Fibroblast of skin of left biceps (primary cell): ENCODE measurements around the gene MIS18BP1.
"Not testable (repeated sequence)": the region's sequence is repeated elsewhere in the genome, so short reads cannot be mapped to it uniquely, and the experiment has no call there.

Source experiments
- DNase-seq, 2 experiments: peaks; one replicate each; pipeline ENCODE4 v3.0.0-alpha.2; 2013; ENCODE audit warnings: low read depth in 2 of 2

The MIS18BP1 gene

DNA sequence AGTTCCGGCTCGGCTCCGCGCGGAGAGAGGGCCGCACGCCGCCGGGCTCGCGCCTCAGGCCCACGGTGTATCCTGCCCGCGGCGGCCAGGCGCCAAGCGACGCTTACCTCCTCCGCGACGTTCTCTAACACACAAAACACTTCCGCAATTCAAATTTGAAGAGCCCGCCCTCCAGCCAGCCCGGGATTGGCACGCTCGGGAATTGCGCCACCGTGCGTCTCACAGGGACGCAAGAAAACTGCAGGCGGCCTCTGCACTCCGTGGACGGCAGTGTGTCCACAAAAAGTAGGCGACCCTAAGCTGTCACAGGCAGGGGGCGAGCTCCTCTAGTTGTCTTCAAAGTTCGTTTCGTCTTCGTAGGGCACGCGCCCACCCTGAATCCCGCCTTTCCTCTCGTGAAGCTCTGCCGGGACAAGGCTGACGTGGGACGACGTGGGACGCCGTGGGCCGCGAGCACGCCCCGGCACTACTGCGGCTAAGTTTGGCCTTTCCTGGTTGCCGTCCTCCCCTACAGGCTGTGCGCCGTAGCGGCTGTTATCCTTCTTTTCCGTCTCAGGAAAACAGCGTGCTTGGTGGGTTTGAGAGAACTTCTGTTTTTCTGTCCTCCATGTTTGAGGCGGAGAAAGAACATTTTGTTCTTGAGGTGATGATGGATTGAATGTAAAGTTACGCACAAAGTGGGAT, at the start of gene MIS18BP1:
TSS of gene MIS18BP1 (minus strand) at position 133 of the 684 bp plus-strand sequence. CDS start 5,916 bp downstream, outside the sequence.
- peak; percentile 91 to 93 for DNase-seq

DNA sequence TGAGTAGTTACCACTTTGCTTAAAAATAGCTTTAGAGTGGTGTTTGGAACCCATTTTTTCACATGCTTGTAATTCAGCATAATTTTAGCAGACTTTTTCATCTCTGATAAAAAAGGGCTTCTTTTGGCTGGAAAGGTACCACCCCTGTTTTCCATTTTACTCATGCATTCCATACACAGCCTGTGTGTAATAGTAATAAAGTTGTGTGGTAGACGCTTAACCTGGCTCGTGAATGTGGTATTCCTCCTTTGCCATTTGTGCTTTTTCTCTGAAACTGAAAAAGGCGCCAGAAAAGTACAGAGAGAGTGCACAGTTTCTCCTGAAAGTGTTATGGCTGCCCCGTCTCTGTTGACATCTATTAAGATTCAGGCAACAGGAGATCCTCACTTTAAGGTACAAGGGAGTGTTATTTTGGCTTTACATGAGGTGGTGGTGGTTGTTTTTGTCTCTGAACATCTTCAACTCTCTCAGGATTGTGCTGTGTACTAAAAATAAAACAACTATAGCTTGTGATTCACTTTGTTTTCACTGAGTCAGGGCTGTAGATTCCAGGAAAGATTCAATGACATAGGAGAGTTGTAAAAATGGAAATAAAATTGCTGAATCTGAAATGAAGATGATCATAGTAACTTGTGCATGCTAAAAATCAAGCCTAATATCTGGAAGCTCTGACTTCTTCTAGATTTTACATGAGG, 45.6 kb upstream of the MIS18BP1 start:
- no peak for DNase-seq

- not testable (repeated sequence) for DNase-seq
These were observed 41.8 kb upstream of the MIS18BP1 start for GRCh38 chr14:45294796-45295195.

GRCh38 chr14:45290547-45290946, 37.5 kb upstream of the MIS18BP1 start:
- no peak for DNase-seq

- no peak for DNase-seq
These were observed 34.6 kb upstream of the MIS18BP1 start for GRCh38 chr14:45287610-45288009.

- DNase-seq = no peak
These were observed 31.8 kb upstream of the MIS18BP1 start for GRCh38 chr14:45284802-45285201.

DNA sequence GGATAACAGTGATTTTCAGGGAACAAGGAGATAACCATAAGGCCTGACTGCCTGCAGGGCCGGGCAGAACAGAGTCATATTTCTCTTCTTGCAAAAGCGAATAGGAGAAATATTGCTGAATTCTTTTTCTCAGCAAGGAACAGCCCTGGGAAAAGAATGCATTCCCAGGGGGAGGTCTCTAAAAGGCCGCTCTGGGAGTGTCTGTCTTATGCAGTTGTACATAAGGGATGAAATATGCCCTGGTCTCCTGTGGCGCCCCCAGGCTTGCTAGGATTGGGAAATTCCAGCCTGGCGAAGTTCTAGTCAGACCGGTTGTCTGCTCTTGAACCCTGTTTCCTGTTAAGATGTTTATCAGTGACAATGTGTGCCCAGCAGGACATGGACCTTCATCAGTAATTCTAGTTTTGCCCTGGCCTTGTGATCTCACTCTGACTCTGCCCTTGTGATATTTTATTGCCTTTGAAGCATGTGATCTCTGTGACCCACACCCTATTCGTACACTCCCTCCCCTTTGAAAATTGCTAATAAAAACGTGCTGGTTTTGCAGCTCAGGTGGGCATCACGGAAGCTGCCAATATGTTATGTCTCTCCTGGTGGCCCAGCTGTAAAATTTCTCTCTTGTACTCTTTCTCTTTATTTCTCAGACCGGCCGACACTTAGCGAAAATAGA, 28.9 kb upstream of the MIS18BP1 start:
- DNase-seq = not testable (repeated sequence)

GRCh38 chr14:45271858-45272537, 19.0 kb upstream of the MIS18BP1 start:
- DNase-seq = no peak

GRCh38 chr14:45270031-45270430, 17.0 kb upstream of the MIS18BP1 start:
- no peak for DNase-seq

DNA sequence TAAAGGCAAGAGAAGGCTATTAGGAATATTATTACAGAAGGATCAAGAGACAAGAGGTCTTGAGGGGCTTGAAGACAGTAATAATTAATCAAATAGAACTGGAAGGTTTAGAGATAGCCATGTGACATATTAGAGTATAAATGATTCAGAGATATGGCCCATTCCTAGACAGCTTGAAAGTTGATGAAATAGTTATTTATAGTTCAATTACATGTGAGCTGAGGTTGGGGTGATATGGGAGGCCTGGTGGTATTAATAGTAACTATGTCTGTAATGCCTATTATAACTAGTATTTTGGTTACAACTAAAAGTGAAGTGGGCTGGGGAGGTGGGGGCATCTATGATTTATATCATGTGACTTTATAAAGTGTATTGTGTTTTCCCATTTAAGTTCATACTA, 14.1 kb upstream of the MIS18BP1 start:
- no peak for DNase-seq

DNA sequence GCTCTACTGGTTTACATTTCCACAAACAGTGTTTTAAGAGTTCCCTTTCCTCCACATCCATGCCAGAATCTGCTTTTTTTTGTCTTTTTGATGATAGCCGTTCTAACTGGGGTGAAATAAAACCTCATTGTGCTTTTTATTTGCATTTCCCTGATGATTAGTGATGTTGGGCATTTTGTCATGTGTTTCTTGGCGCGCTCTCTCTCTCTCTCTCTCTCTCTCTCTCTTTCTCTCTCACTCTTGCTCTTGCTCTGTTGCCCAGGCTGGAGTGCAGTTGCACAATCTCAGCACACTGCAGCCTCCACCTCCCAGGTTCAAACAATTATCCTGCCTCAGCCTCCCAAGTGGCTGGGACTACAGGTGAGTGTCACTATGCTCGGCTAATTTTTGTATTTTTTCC, 9.6 kb upstream of the MIS18BP1 start:
- DNase-seq = no peak

- no peak for DNase-seq
These were observed 8.2 kb upstream of the MIS18BP1 start for GRCh38 chr14:45261209-45261608.

DNA sequence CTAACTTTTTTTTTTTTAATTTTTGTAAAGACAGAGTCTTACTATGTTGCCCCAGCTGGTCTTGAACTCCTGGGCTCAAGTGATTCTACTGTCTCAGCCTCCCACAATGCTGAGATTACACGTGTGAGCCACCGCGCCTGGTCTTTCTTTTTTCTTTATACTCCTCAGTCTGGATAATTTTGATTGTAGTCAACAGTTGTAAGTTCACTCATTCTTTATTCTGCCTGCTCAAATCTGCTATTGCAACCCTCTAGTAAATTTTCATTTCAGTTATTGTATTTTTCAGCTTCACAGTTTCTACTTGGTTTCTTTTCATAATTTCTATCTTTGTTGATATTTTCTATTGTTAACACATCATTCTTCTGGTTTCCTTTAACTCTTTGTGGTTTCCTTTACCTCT, 5.8 kb upstream of the MIS18BP1 start:
- DNase-seq = no peak

- no peak for DNase-seq
These were observed 5.1 kb upstream of the MIS18BP1 start for GRCh38 chr14:45258073-45258472.

DNA sequence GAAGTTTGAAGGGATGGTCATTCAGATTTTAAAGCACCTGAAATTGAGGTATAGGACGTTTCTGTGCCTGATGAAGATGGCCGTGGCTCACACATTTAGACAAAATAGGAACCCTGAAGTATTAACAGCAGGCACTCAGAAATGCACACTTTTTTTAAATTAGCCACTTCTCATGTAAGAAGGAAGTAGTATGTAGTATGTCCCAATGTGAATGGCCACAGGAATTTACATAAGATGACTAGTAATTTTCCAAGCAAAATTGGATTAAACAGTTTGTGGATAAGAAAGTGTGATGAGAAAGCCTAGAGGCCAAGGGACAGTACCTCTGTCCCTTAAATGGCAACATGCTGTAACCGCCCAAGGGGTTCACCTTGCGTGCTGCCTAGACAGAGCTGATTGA, 1.8 kb upstream of the MIS18BP1 start:
- no peak for DNase-seq

- peak; percentile 2 to 9 for DNase-seq
These were observed 830 bp upstream of the MIS18BP1 start for GRCh38 chr14:45253754-45254310.

- no peak for DNase-seq
These were observed 484 bp downstream of the MIS18BP1 start for GRCh38 chr14:45252366-45253069.

- DNase-seq = no peak
These were observed 1.1 kb downstream of the MIS18BP1 start for GRCh38 chr14:45251912-45252311.

- DNase-seq = peak; percentile 3 to 7
These were observed 3.0 kb downstream of the MIS18BP1 start for GRCh38 chr14:45249856-45250575.

- no peak for DNase-seq
These were observed 5.6 kb downstream of the MIS18BP1 start for GRCh38 chr14:45247427-45247826.

DNA sequence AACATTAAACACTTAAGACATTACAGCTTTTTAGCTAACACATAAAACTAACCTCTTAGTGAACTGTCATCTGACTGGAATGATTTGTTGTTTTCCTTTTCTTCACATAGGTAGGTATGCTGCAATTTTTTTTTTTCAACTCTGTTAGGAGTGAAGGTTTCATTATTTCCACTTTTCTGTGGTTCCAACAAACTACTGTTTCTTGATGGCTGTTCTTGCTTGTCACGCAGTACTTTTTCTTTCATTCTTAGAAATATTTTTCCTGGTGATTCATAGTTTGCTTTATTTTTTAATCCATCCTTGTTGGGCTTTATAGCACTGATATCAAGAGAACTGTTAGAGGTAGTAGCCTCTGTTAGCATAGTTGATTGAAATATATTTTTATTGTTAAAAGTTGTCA, 6.3 kb downstream of the MIS18BP1 start:
- DNase-seq = no peak
